AML-193 (cell line): Measurements from ENCODE around the gene PSMD2.

Experiments
- DNase-seq, 2 experiments: peaks; one replicate each; lab custom pipeline; 2025; lab: John Stamatoyannopoulos, UW

Gene PSMD2

DNA sequence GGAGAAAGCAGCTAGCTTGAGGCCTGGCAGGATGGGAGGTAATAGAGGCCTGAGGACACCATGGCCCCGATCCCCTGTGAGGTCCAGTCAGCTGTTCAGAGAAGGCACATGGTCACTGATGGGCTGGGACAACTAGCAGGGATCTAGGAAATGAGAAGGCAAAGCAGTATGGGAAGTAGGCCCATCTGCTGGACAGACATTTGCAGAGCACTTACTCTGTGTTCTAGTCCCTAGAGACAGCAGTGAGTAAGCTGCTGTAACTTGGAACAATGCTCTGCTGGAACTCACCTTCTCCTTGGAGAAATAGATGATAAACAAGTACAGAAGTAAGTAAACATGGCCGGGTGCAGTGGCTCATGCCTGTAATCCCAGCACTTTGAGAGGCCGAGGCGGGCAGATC, 16.1 kb upstream of the PSMD2 start:
- DNase-seq, result no peak

- no peak for DNase-seq
These were observed 15.4 kb upstream of the PSMD2 start for GRCh38 chr3:184283681-184284080.

GRCh38 chr3:184284696-184285095, 14.3 kb upstream of the PSMD2 start:
- DNase-seq, result peak; percentile 69 to 72

- DNase-seq, result peak; percentile 70 to 73
These were observed 9.6 kb upstream of the PSMD2 start for GRCh38 chr3:184289426-184289938.

- DNase-seq, result no peak
These were observed 8.7 kb upstream of the PSMD2 start for GRCh38 chr3:184290331-184290730.

DNA sequence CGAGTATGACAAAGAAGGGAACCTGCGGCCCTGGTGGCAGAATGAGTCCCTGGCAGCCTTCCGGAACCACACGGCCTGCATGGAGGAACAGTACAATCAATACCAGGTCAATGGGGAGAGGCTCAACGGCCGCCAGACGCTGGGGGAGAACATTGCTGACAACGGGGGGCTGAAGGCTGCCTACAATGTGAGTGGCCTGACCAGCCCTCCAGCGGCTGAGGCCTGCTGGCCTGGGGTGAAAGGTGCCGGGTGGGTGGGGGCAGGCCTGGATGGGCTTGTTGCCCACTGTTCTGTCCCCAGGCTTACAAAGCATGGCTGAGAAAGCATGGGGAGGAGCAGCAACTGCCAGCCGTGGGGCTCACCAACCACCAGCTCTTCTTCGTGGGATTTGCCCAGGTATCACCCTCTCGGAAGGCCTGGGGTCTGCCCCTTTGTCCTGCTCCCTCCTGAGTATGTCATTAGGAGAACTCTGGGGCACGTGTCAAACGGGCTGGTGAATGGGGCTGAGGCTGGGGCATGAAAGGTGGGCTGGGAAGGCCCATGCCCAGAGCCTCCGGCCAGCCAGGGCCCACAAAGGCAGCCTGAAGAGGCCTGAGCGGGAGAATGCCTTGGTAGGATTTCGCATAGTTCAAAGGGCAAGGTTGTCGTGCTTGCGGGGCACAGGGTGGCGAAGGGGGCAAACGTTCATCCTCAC, 7.8 kb upstream of the PSMD2 start:
- DNase-seq, result no peak

DNA sequence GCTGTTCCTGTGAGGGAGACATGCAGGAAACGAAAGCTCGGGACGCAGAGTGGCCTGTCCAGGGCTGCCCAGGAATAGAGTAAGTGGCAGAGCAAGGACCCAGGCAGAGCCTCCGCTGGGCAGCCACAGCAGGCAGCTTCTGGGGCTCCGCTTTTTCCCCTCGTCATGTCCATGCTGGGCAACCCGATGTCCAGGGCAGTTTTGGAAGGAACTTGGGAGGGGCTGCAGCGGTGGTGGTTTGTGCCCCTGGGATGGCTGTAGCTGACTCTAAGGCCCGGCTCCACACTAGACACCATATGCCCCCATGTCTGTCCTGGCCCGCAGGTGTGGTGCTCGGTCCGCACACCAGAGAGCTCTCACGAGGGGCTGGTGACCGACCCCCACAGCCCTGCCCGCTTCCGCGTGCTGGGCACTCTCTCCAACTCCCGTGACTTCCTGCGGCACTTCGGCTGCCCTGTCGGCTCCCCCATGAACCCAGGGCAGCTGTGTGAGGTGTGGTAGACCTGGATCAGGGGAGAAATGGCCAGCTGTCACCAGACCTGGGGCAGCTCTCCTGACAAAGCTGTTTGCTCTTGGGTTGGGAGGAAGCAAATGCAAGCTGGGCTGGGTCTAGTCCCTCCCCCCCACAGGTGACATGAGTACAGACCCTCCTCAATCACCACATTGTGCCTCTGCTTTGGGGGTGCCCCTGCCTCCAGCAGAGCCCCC, 7.1 kb upstream of the PSMD2 start:
- no peak for DNase-seq

GRCh38 chr3:184295771-184296170, 3.3 kb upstream of the PSMD2 start:
- no peak for DNase-seq

- DNase-seq, result no peak
These were observed 2.4 kb upstream of the PSMD2 start for GRCh38 chr3:184296616-184297015.

GRCh38 chr3:184299488-184300377, 692 bp downstream of the PSMD2 start:
- DNase-seq, result no peak

DNA sequence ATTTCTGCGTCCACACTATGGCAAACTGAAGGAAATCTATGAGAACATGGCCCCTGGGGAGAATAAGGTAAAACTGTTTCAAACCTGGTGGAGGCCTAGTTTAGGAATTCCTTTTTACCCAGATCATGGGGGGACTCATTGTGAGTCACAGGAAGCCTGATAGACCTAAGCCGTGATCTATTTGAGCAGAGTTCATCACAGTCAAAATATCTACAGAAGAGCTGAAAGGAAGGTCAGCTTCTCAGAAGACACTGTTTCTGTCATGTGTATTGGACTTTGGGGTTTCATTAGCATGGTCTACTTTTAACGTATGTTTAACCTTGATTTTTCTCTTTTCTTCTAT, 1.3 kb downstream of the PSMD2 start:
- no peak for DNase-seq

DNA sequence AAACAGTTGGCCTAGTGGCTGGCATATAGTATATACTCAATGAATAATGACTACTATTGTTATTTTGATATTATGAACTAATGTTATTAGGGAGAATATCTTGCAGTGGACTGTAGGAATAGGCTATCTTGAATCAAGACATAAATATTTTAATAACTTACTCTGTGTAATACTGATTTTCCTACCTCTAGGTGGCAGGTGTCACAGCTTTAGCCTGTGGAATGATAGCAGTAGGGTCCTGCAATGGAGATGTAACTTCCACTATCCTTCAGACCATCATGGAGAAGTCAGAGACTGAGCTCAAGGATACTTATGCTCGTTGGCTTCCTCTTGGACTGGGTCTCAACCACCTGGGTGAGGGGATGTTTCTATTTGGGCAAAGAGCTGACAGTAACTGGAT, 6.5 kb downstream of the PSMD2 start:
- DNase-seq, result peak; percentile 46 to 55

DNA sequence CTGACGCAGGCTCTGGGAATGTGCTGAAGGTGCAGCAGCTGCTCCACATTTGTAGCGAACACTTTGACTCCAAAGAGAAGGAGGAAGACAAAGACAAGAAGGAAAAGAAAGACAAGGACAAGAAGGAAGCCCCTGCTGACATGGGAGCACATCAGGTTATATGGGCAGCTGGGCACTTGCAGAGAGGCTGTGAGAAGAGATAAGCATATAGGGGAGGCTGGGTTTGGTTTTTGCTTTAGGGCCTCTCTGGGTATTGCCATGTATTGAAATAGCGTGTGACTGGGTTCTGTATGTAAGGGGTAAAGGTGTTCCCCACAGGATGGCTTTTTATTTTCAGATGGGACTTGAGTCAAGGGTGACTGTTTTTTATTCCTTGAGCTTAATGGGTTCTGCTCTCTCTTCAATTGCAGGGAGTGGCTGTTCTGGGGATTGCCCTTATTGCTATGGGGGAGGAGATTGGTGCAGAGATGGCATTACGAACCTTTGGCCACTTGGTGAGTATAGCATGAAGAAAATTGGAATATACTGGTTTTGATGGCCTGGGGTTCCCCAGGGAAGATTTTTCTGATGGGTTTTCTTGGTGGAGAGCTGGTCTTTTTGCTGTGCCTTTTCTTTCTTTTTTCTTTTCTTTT, 7.4 kb downstream of the PSMD2 start:
- DNase-seq, result no peak

GRCh38 chr3:184307915-184308314, 8.9 kb downstream of the PSMD2 start:
- DNase-seq, result no peak

GRCh38 chr3:184308744-184309143, 9.7 kb downstream of the PSMD2 start:
- DNase-seq, result no peak

DNA sequence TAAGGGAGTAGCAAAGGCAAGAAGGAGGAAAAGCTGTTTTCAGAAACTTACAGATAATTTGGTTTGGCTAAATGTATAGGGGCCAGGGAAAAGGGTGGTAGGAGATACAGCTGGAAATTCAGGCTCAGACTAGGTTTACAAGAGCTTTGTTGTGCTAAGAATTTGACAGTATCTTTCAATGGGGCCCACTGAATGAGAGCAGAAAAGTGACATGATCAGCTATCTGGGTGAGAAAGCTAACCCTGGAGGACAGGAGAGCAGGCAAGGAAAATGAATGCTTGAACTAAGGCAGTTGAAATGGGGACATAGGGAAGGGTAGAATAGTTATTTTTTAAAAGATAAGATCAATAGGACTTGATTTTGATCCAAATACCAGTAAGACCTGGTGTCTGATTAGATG, 12.6 kb downstream of the PSMD2 start:
- DNase-seq, result no peak

DNA sequence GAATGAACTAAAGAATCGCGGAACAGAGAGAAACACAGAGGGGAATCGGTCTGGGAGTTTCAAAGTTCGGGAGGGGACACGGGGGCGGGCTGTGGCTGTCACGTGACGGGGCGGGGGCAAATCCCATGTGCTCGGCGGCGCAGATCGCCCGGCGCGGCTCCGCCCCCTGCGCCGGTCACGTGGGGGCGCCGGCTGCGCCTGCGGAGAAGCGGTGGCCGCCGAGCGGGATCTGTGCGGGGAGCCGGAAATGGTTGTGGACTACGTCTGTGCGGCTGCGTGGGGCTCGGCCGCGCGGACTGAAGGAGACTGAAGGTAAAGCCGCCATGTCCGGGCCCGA, 15.3 kb downstream of the PSMD2 start, which contains the start of gene EIF4G1:
Gene EIF4G1, plus strand, starts transcription at position 244 of the 337 bp plus-strand sequence. CDS start 1,191 bp downstream, outside the sequence.
- DNase-seq, result peak; percentile 92 to 95

DNA sequence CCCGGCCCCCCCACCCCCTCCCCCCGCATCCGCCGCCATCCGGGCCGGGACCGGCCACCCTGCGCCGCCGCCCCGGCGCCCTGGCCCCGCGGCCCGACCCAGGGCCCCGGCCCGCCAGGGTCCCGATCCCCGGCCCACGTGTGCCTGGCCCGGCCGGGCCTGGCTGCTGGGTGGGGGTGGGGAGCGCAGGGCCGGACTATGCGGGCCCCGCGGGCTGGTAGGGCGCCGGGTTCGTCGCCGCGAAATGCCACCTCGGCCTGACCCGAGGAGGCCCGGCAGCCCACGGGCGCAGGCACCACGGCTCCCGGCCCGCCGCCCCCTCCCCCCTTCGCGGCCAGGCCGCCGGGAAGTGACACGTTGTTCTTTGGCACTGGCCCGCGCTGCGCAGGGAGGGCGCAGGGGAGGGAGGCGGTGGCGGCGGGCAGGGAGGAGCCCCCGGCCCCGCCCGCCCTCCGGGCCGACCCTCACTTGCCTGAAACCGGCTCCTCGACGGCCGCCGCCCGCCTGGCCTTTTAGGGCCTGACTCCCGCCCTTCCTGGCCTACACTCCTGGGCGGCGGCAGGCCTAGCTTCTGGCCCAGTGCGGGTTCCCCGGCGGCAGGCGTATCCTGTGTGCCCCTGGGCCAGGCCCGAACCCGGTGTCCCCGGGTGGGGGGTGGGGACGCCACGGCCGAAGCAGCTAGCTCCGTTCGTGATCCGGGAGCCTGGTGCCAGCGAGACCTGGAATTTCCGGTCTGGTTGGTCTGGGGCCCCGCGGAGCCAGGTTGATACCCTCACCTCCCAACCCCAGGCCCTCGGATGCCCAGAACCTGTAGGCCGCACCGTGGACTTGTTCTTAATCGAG, 15.9 kb downstream of the PSMD2 start:
- DNase-seq, result peak in 1 of 2 experiments; percentile 38

GRCh38 chr3:184315543-184315867, 16.5 kb downstream of the PSMD2 start:
- peak in 1 of 2 experiments; percentile 19 for DNase-seq

- no peak for DNase-seq
These were observed 17.0 kb downstream of the PSMD2 start for GRCh38 chr3:184315871-184316661.
